HepG2 (cell line): ENCODE data around the gene TAF1D. TPM values are rescaled to one million over a fixed set of nuclear protein-coding genes. Genes with fewer than 3 reads are reported as not detected.

Source experiments
- BCLAF1 ChIP-seq: fragments of 450-650 bp; IDR thresholded peaks from 2 replicates; pipeline ENCODE4 v1.6.1; 2017; ENCODE audit warnings: mild to moderate bottlenecking
- BRF2 ChIP-seq: sonication (generic); formaldehyde crosslinking; IDR thresholded peaks from 2 replicates; pipeline ENCODE4 v1.8.1; 2022; ENCODE audit warnings: mild to moderate bottlenecking, missing genetic modification reagents
- E2F2 ChIP-seq: sonication (generic); formaldehyde crosslinking; IDR thresholded peaks from 2 replicates; pipeline ENCODE4 v1.4.0; 2020; ENCODE audit warnings: missing genetic modification reagents, borderline replicate concordance
- HOXA3 ChIP-seq: sonication (generic); formaldehyde crosslinking; IDR thresholded peaks from 2 replicates; pipeline ENCODE4 v1.5.0; 2020; ENCODE audit warnings: missing genetic modification reagents
- JDP2 ChIP-seq: sonication (generic); formaldehyde crosslinking; IDR thresholded peaks from 2 replicates; pipeline ENCODE4 v1.8.1; 2022; ENCODE audit warnings: missing genetic modification reagents, borderline replicate concordance
- NCOA5 ChIP-seq: sonication (generic); formaldehyde crosslinking; IDR thresholded peaks from 2 replicates; pipeline ENCODE4 v1.4.0; 2020; ENCODE audit warnings: missing genetic modification reagents
- NR1H2 ChIP-seq: sonication (generic); formaldehyde crosslinking; IDR thresholded peaks from 2 replicates; pipeline ENCODE4 v1.8.1; 2022; ENCODE audit warnings: low read depth, missing genetic modification reagents, borderline replicate concordance
- PTBP1 ChIP-seq: fragments of 200-400 bp; formaldehyde crosslinking; IDR thresholded peaks from 2 replicates; pipeline ENCODE4 v1.6.1; 2018; ENCODE audit warnings: low read length, low read depth; ENCODE audit not compliant: poor library complexity, severe bottlenecking
- REXO4 ChIP-seq: sonication (generic); formaldehyde crosslinking; IDR thresholded peaks from 2 replicates; pipeline ENCODE4 v1.8.0; 2022; ENCODE audit warnings: missing genetic modification reagents, mild to moderate bottlenecking, borderline replicate concordance
- RXRB ChIP-seq: IDR thresholded peaks from 2 replicates; pipeline ENCODE4 v1.6.1; 2016; ENCODE audit warnings: borderline replicate concordance, missing genetic modification reagents, missing compliant biosample characterization
- SAFB2 ChIP-seq: sonication (generic); formaldehyde crosslinking; IDR thresholded peaks from 2 replicates; pipeline ENCODE4 v1.5.1; 2020; ENCODE audit warnings: missing genetic modification reagents, low read depth, mild to moderate bottlenecking, borderline replicate concordance
- SMC3 ChIP-seq: IDR thresholded peaks from 2 replicates; pipeline ENCODE4 v1.6.1; 2011; ENCODE audit warnings: low read length, improper control_type of control experiment
- SOX13 ChIP-seq, 3 experiments: fragments of 450-650 bp in 1 of 3; sonication (generic) in 1 of 3; formaldehyde crosslinking in 1 of 3; IDR thresholded peaks in 2 of 3; conservative IDR thresholded peaks in 1 of 3; 2 replicates each; pipeline versions ENCODE4 v1.5.0 to v1.6.1; 2016 to 2020; ENCODE audit warnings: antibody characterized with exemption in 1 of 3, mild to moderate bottlenecking in 1 of 3, missing compliant biosample characterization in 1 of 3, missing genetic modification reagents in 1 of 3, moderate library complexity in 1 of 3
- ZBTB39 ChIP-seq: sonication (generic); formaldehyde crosslinking; IDR thresholded peaks from 2 replicates; pipeline ENCODE4 v1.5.0; 2020; ENCODE audit warnings: missing genetic modification reagents
- ZFP36L2 ChIP-seq: sonication (generic); formaldehyde crosslinking; IDR thresholded peaks from 2 replicates; pipeline ENCODE4 v1.4.0; 2020; ENCODE audit warnings: missing genetic modification reagents
- ZMYM2 ChIP-seq: sonication (generic); formaldehyde crosslinking; IDR thresholded peaks from 2 replicates; pipeline ENCODE4 v1.8.0; 2022; ENCODE audit warnings: mild to moderate bottlenecking, missing genetic modification reagents
- ZNF224 ChIP-seq: sonication (generic); formaldehyde crosslinking; IDR thresholded peaks from 2 replicates; pipeline ENCODE4 v1.5.0; 2020; ENCODE audit warnings: mild to moderate bottlenecking, missing genetic modification reagents
- ZNF331 ChIP-seq: sonication (generic); formaldehyde crosslinking; IDR thresholded peaks from 2 replicates; pipeline ENCODE4 v1.4.0; 2020; ENCODE audit warnings: missing genetic modification reagents
- ZNF616 ChIP-seq: sonication (generic); formaldehyde crosslinking; IDR thresholded peaks from 2 replicates; pipeline ENCODE4 v1.5.0; 2020; ENCODE audit warnings: low read depth, mild to moderate bottlenecking, missing genetic modification reagents
- ZXDC ChIP-seq: sonication (generic); formaldehyde crosslinking; IDR thresholded peaks from 2 replicates; pipeline ENCODE4 v1.5.0; 2020; ENCODE audit warnings: mild to moderate bottlenecking, missing genetic modification reagents
- polyA plus RNA-seq, 8 experiments: library from polyadenylated mRNA; depleted of rRNA in 3 of 8; stranded (reverse) in 7 of 8; unstranded in 1 of 8; fragments of >200 nt; fragmentation: Illumina TruSeq in 4 of 8; extraction: Trizol in 4 of 8; gene quantifications; 2 replicates each; pipeline versions ENCODE4 v1.2.1 to v1.2.3, GENCODE V29; 2011 to 2016; ENCODE audit warnings: low read depth in 4 of 8, missing spikeins in 1 of 8, mixed read lengths in 1 of 8; ENCODE audit not compliant: insufficient read depth in 1 of 8
- total RNA-seq, 5 experiments: library from RNA; depleted of rRNA; stranded (reverse); fragments of >200 nt; fragmentation: Illumina TruSeq; extraction: Trizol; gene quantifications; 2 replicates each; pipeline ENCODE4 v1.2.3, GENCODE V29; 2016; ENCODE audit warnings: low read depth in 1 of 5

TAF1D gene
- total and polyA plus RNA-seq, 2 of the 13 experiments (the other 11 are each of a cell fraction or from before 2014, with no cell fraction given), result 132 to 207 TPM

GRCh38 chr11:93783765-93784144, 42.5 kb upstream of the TAF1D start (continued):
- TF ChIP-seq PTBP1 (no peak), REXO4 (CRISPR knock-in tag) (no peak), NCOA5 (0 out of 2 replicates have a peak, but pooled peaks have one; percentile 64), BCLAF1 (no peak), ZFP36L2 (CRISPR knock-in tag) (no peak), ZMYM2 (CRISPR knock-in tag) (no peak), ZNF616 (no peak; the same call in 1 of the 2 replicates), BRF2 (CRISPR knock-in tag) (no peak), ZNF331 (CRISPR knock-in tag) (peak; percentile 6; the same call in 1 of the 2 replicates), NR1H2 (no peak), ZNF224 (CRISPR knock-in tag) (no peak), ZXDC (CRISPR knock-in tag) (no peak), E2F2 (CRISPR knock-in tag) (0 out of 2 replicates have a peak, but pooled peaks have one; percentile 36), ZBTB39 (CRISPR knock-in tag) (no peak), HOXA3 (CRISPR knock-in tag) (no peak), SMC3 (no peak), SAFB2 (CRISPR knock-in tag) (no peak), RXRB (CRISPR knock-in tag) (no peak; the same call in 1 of the 2 replicates), JDP2 (CRISPR knock-in tag) (no peak), SOX13 (IDR thresholded peaks at IDR 0.05) (no peak), SOX13 (CRISPR knock-in tag; conservative IDR thresholded peaks at IDR 0.05 in 1 of 2, IDR thresholded peaks at IDR 0.05 in 1 of 2) (no peak)
